HepG2 (cell line): ENCODE measurements around the gene FOSL2. TPM values are rescaled to one million over a fixed set of nuclear protein-coding genes. Genes with fewer than 3 reads are reported as not detected.

Source experiments
- CBX1 ChIP-seq: IDR thresholded peaks from one replicate; pipeline ENCODE4 v1.6.1; 2016; ENCODE audit warnings: antibody characterized with exemption, low read depth
- RXRA ChIP-seq: sonication (generic); formaldehyde crosslinking; IDR thresholded peaks from 2 replicates; pipeline ENCODE4 v1.5.1; 2020; ENCODE audit warnings: missing genetic modification reagents
- SAP130 ChIP-seq: IDR thresholded peaks from 2 replicates; pipeline ENCODE4 v1.6.1; 2016; ENCODE audit warnings: low read depth
- SIX4 ChIP-seq: sonication (generic); formaldehyde crosslinking; IDR thresholded peaks from 2 replicates; pipeline ENCODE4 v1.4.0; 2020; ENCODE audit warnings: missing genetic modification reagents
- ZBTB8A ChIP-seq: sonication (generic); formaldehyde crosslinking; IDR thresholded peaks from 2 replicates; pipeline ENCODE4 v1.4.0; 2020; ENCODE audit warnings: mild to moderate bottlenecking, low read depth, missing genetic modification reagents, borderline replicate concordance
- ZFP82 ChIP-seq: sonication (generic); formaldehyde crosslinking; IDR thresholded peaks from 2 replicates; pipeline ENCODE4 v1.5.1; 2020; ENCODE audit warnings: mild to moderate bottlenecking, missing genetic modification reagents, borderline replicate concordance
- ZFYVE20 ChIP-seq: sonication (generic); formaldehyde crosslinking; IDR thresholded peaks from 2 replicates; pipeline ENCODE4 v1.8.0; 2023; ENCODE audit warnings: low read depth, mild to moderate bottlenecking, moderate library complexity, missing genetic modification reagents, borderline replicate concordance
- ZNF207 ChIP-seq: fragments of 450-650 bp; IDR thresholded peaks from 2 replicates; pipeline ENCODE4 v1.6.1; 2016; ENCODE audit warnings: antibody characterized with exemption, borderline replicate concordance
- ZNF335 ChIP-seq: sonication (generic); formaldehyde crosslinking; IDR thresholded peaks from 2 replicates; pipeline ENCODE4 v1.4.0; 2020; ENCODE audit warnings: missing genetic modification reagents
- ZNF567 ChIP-seq: sonication (generic); formaldehyde crosslinking; IDR thresholded peaks from 2 replicates; pipeline ENCODE4 v1.8.1; 2023; ENCODE audit warnings: mild to moderate bottlenecking, missing genetic modification reagents, borderline replicate concordance
- ZNF761 ChIP-seq: sonication (generic); formaldehyde crosslinking; conservative IDR thresholded peaks from 2 replicates; pipeline ENCODE4 v1.4.0; 2020; ENCODE audit warnings: mild to moderate bottlenecking, missing genetic modification reagents
- polyA plus RNA-seq, 8 experiments: library from polyadenylated mRNA; depleted of rRNA in 3 of 8; stranded (reverse) in 7 of 8; unstranded in 1 of 8; fragments of >200 nt; fragmentation: Illumina TruSeq in 4 of 8; extraction: Trizol in 4 of 8; gene quantifications; 2 replicates each; pipeline versions ENCODE4 v1.2.1 to v1.2.3, GENCODE V29; 2011 to 2016; ENCODE audit warnings: low read depth in 4 of 8, missing spikeins in 1 of 8, mixed read lengths in 1 of 8; ENCODE audit not compliant: insufficient read depth in 1 of 8
- total RNA-seq, 5 experiments: library from RNA; depleted of rRNA; stranded (reverse); fragments of >200 nt; fragmentation: Illumina TruSeq; extraction: Trizol; gene quantifications; 2 replicates each; pipeline ENCODE4 v1.2.3, GENCODE V29; 2016; ENCODE audit warnings: low read depth in 1 of 5
- TF ChIP-seq, protein P1 (sequence below): sonication (generic); formaldehyde crosslinking; IDR thresholded peaks from 2 replicates; pipeline ENCODE4 v1.5.1; 2020; ENCODE audit warnings: missing genetic modification reagents, mild to moderate bottlenecking, borderline replicate concordance
- TF ChIP-seq, protein P2 (sequence below): sonication (generic); formaldehyde crosslinking; IDR thresholded peaks from 2 replicates; pipeline ENCODE4 v1.4.0; 2020; ENCODE audit warnings: missing genetic modification reagents
- TF ChIP-seq, protein P3 (sequence below), 2 experiments: fragments of 450-650 bp in 1 of 2; sonication (generic) in 1 of 2; formaldehyde crosslinking in 1 of 2; IDR thresholded peaks; 2 replicates each; pipeline versions ENCODE4 v1.6.1 to v1.8.0; 2016 to 2022; ENCODE audit warnings: antibody characterized with exemption in 1 of 2, mild to moderate bottlenecking in 1 of 2, missing genetic modification reagents in 1 of 2
- TF ChIP-seq, protein P4 (sequence below): sonication (generic); formaldehyde crosslinking; IDR thresholded peaks from 2 replicates; pipeline ENCODE4 v1.8.1; 2023; ENCODE audit warnings: mild to moderate bottlenecking, missing genetic modification reagents, borderline replicate concordance

Gene FOSL2
- total and polyA plus RNA-seq, 2 of the 13 experiments (the other 11 are each of a cell fraction or from before 2014, with no cell fraction given) = 3.4 to 18.1 TPM

- TF ChIP-seq, protein P1, sequence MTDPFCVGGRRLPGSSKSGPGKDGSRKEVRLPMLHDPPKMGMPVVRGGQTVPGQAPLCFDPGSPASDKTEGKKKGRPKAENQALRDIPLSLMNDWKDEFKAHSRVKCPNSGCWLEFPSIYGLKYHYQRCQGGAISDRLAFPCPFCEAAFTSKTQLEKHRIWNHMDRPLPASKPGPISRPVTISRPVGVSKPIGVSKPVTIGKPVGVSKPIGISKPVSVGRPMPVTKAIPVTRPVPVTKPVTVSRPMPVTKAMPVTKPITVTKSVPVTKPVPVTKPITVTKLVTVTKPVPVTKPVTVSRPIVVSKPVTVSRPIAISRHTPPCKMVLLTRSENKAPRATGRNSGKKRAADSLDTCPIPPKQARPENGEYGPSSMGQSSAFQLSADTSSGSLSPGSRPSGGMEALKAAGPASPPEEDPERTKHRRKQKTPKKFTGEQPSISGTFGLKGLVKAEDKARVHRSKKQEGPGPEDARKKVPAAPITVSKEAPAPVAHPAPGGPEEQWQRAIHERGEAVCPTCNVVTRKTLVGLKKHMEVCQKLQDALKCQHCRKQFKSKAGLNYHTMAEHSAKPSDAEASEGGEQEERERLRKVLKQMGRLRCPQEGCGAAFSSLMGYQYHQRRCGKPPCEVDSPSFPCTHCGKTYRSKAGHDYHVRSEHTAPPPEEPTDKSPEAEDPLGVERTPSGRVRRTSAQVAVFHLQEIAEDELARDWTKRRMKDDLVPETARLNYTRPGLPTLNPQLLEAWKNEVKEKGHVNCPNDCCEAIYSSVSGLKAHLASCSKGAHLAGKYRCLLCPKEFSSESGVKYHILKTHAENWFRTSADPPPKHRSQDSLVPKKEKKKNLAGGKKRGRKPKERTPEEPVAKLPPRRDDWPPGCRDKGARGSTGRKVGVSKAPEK (CRISPR knock-in tag) = no peak
- TF ChIP-seq, protein P2, sequence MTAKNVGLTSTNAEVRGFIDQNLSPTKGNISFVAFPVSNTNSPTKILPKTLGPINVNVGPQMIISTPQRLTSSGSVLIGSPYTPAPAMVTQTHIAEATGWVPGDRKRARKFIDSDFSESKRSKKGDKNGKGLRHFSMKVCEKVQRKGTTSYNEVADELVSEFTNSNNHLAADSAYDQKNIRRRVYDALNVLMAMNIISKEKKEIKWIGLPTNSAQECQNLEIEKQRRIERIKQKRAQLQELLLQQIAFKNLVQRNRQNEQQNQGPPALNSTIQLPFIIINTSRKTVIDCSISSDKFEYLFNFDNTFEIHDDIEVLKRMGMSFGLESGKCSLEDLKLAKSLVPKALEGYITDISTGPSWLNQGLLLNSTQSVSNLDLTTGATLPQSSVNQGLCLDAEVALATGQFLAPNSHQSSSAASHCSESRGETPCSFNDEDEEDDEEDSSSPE = peak; percentile 85
- TF ChIP-seq SIX4 (CRISPR knock-in tag) (peak; percentile 81; the same call in 1 of the 2 replicates), CBX1 (peak; percentile 88), RXRA (CRISPR knock-in tag) (no peak; the same call in 1 of the 2 replicates), ZNF761 (CRISPR knock-in tag) (0 out of 2 replicates have a peak, but pooled peaks have one; percentile 56), SAP130 (CRISPR knock-in tag) (peak; percentile 99), ZFP82 (CRISPR knock-in tag) (no peak; the same call in 1 of the 2 replicates), ZNF567 (peak; percentile 79), ZBTB8A (CRISPR knock-in tag) (no peak), ZNF335 (peak; percentile 89), ZNF207 (no peak), ZFYVE20 (CRISPR knock-in tag) (0 out of 2 replicates have a peak, but pooled peaks have one; percentile 51)
- TF ChIP-seq, protein P3, sequence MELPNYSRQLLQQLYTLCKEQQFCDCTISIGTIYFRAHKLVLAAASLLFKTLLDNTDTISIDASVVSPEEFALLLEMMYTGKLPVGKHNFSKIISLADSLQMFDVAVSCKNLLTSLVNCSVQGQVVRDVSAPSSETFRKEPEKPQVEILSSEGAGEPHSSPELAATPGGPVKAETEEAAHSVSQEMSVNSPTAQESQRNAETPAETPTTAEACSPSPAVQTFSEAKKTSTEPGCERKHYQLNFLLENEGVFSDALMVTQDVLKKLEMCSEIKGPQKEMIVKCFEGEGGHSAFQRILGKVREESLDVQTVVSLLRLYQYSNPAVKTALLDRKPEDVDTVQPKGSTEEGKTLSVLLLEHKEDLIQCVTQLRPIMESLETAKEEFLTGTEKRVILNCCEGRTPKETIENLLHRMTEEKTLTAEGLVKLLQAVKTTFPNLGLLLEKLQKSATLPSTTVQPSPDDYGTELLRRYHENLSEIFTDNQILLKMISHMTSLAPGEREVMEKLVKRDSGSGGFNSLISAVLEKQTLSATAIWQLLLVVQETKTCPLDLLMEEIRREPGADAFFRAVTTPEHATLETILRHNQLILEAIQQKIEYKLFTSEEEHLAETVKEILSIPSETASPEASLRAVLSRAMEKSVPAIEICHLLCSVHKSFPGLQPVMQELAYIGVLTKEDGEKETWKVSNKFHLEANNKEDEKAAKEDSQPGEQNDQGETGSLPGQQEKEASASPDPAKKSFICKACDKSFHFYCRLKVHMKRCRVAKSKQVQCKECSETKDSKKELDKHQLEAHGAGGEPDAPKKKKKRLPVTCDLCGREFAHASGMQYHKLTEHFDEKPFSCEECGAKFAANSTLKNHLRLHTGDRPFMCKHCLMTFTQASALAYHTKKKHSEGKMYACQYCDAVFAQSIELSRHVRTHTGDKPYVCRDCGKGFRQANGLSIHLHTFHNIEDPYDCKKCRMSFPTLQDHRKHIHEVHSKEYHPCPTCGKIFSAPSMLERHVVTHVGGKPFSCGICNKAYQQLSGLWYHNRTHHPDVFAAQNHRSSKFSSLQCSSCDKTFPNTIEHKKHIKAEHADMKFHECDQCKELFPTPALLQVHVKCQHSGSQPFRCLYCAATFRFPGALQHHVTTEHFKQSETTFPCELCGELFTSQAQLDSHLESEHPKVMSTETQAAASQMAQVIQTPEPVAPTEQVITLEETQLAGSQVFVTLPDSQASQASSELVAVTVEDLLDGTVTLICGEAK (IDR thresholded peaks at IDR 0.05) = no peak
- TF ChIP-seq, protein P3 (CRISPR knock-in tag; IDR thresholded peaks at IDR 0.05) = peak; percentile 65
- TF ChIP-seq, protein P4, sequence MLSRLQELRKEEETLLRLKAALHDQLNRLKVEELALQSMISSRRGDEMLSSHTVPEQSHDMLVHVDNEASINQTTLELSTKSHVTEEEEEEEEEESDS = peak; percentile 79; the same call in 1 of the 2 replicates
Measured at GRCh38 chr2:28392297-28393113, at the start of gene FOSL2 (continued).
